K562 (cell line): ENCODE data around the gene SCGB1D1. TPM values are rescaled to one million over a fixed set of nuclear protein-coding genes. Genes with fewer than 3 reads are reported as not detected.

Experiments
- ATAC-seq: fragments of 200-7000 bp; cut with Tn5 transposase; 3 replicates; pipeline ENCODE4 v1.9.1; 2020; ENCODE audit warnings: moderate library complexity
- BruUV-seq: library from RNA; stranded (reverse); fragments of 400-500 nt; replicated peaks from 2 replicates; lab custom pipeline; 2021; lab: Mats Ljungman, UMichigan
- CTCF ChIA-PET: fragments of 300-600 bp; formaldehyde crosslinking; extraction: SDS; loops from one replicate; lab custom pipeline; 2021; ENCODE audit warnings: low intra/inter-chr PET ratio; lab: Yijun Ruan, JAX
- POLR2A ChIA-PET: fragments of 300-600, 350-650 bp; sonication (Branson Sonifier 250); formaldehyde crosslinking; extraction: SDS; loops from one replicate; lab custom pipeline; 2021; ENCODE audit warnings: antibody characterized with exemption, inconsistent platforms; lab: Yijun Ruan, JAX
- DNase-seq, 4 experiments: peaks; one replicate each; pipeline versions ENCODE4 v3.0.0 to v3.0.0-alpha.2; 2011 to 2018; ENCODE audit warnings: low spot score in 3 of 4, mixed read lengths in 3 of 4; ENCODE audit errors: extremely low read depth in 1 of 4
- FAIRE-seq: peaks from 2 replicates; lab custom pipeline; 2011; peaks lifted over from hg19 to GRCh38; lab: Jason Lieb, UNC
- H2AFZ ChIP-seq: 2 replicates; pipeline ENCODE4 v1.6.0; 2011; ENCODE audit warnings: low read depth, low read length, control low read depth, inconsistent platforms
- H3K27ac ChIP-seq: fragments of 200-600 bp; 3 replicates; pipeline ENCODE4 v1.8.0; 2011; ENCODE audit warnings: low read depth, mild to moderate bottlenecking, control low read depth, inconsistent platforms, low read length, moderate library complexity, mixed read lengths; ENCODE audit errors: extremely low read depth
- H3K27me3 ChIP-seq, 2 experiments: fragments of 300-600 bp in 1 of 2; 2 replicates in 1 of 2; 3 replicates in 1 of 2; pipeline versions ENCODE4 v1.6.0 to v1.8.0; 2011; ENCODE audit warnings: inconsistent platforms in 2 of 2, low read length in 2 of 2, mild to moderate bottlenecking in 1 of 2, mixed read lengths in 1 of 2, moderate library complexity in 1 of 2; ENCODE audit not compliant: control insufficient read depth in 2 of 2, insufficient read depth in 2 of 2
- H3K36me3 ChIP-seq: fragments of 300-600 bp; 3 replicates; pipeline ENCODE4 v1.8.0; 2011; ENCODE audit warnings: mild to moderate bottlenecking, low read length, inconsistent platforms; ENCODE audit not compliant: control insufficient read depth, insufficient read depth
- H3K4me1 ChIP-seq, 2 experiments: fragments of 200-600 bp in 1 of 2; replicated peaks in 1 of 2; 2 replicates in 1 of 2; 3 replicates in 1 of 2; pipeline versions ENCODE4 v1.5.1 to v1.8.0; 2011; ENCODE audit warnings: inconsistent platforms in 2 of 2, low read length in 2 of 2, mild to moderate bottlenecking in 1 of 2, mixed read lengths in 1 of 2, moderate library complexity in 1 of 2; ENCODE audit not compliant: control insufficient read depth in 2 of 2, insufficient read depth in 2 of 2
- H3K4me2 ChIP-seq: 2 replicates; pipeline ENCODE4 v1.6.1; 2011; ENCODE audit warnings: low read length, control low read depth, inconsistent platforms, mixed read lengths; ENCODE audit not compliant: insufficient read depth
- H3K4me3 ChIP-seq: fragments of 200-600 bp; sonication (generic), shearing (Covaris generic); 2 replicates; pipeline ENCODE4 v1.5.1; 2016; ENCODE audit warnings: control low read depth, inconsistent platforms
- H3K79me2 ChIP-seq: fragments of 200-600 bp; 3 replicates; pipeline ENCODE4 v1.8.0; 2011; ENCODE audit warnings: low read length, inconsistent platforms; ENCODE audit not compliant: control insufficient read depth, insufficient read depth
- H3K9ac ChIP-seq, 2 experiments: 2 replicates each; pipeline versions ENCODE4 v1.6.0 to v1.6.1; 2011; ENCODE audit warnings: low read depth in 2 of 2, low read length in 2 of 2, control low read depth in 1 of 2, inconsistent platforms in 1 of 2, mild to moderate bottlenecking in 1 of 2, mixed read lengths in 1 of 2; ENCODE audit not compliant: insufficient read depth in 1 of 2
- H3K9me1 ChIP-seq: one replicate; pipeline ENCODE4 v1.6.0; 2011; ENCODE audit warnings: inconsistent platforms, mild to moderate bottlenecking, low read length, moderate library complexity; ENCODE audit not compliant: control insufficient read depth, insufficient read depth
- H3K9me3 ChIP-seq: replicated peaks from 2 replicates; pipeline ENCODE4 v1.5.1; 2011; ENCODE audit warnings: low read depth, low read length, inconsistent platforms; ENCODE audit not compliant: control insufficient read depth, insufficient read depth
- H4K20me1 ChIP-seq: replicated peaks from 2 replicates; pipeline ENCODE4 v1.6.1; 2011; ENCODE audit warnings: low read length, inconsistent platforms, mixed read lengths; ENCODE audit not compliant: control insufficient read depth, insufficient read depth
- BMI1 ChIP-seq: fragments of 150-350 bp; IDR thresholded peaks from 2 replicates; pipeline ENCODE4 v1.6.1; 2014; ENCODE audit warnings: low read length
- CTCF ChIP-seq, 3 experiments: IDR thresholded peaks in 2 of 3; conservative IDR thresholded peaks in 1 of 3; 2 replicates each; pipeline ENCODE4 v1.5.1; 2011 to 2012; ENCODE audit warnings: low read length in 3 of 3, mild to moderate bottlenecking in 3 of 3, control low read depth in 2 of 3, improper control_type of control experiment in 1 of 3, inconsistent platforms in 1 of 3, low read depth in 1 of 3, mixed read lengths in 1 of 3, moderate library complexity in 1 of 3; ENCODE audit not compliant: insufficient read depth in 2 of 3
- HNRNPH1 ChIP-seq: fragments of 200-400 bp; formaldehyde crosslinking; optimal IDR thresholded peaks from 2 replicates; pipeline ENCODE3; 2017; ENCODE audit warnings: low read depth, mild to moderate bottlenecking, low read length, moderate library complexity
- L3MBTL2 ChIP-seq: fragments of 450-650 bp; IDR thresholded peaks from 2 replicates; pipeline ENCODE4 v1.6.1; 2016; ENCODE audit warnings: mild to moderate bottlenecking, moderate library complexity
- MXI1 ChIP-seq: IDR thresholded peaks from 2 replicates; pipeline ENCODE4 v1.6.1; 2011; ENCODE audit warnings: low read depth, mild to moderate bottlenecking, improper control_type of control experiment, low read length
- PPARD ChIP-seq: fragments of 250-450 bp; sonication (Bioruptor Pico); IDR thresholded peaks from 2 replicates; pipeline ENCODE4 v1.8.0; 2022; ENCODE audit warnings: inconsistent platforms, mild to moderate bottlenecking, moderate library complexity
- THAP12 ChIP-seq: fragments of 250-450 bp; sonication (Bioruptor Pico); IDR thresholded peaks from 2 replicates; pipeline ENCODE4 v1.9.0; 2021; ENCODE audit warnings: mild to moderate bottlenecking, inconsistent platforms
- in situ Hi-C: fragments of 300-500 bp; cut with MboI; formaldehyde crosslinking; loops from 4 replicates; pipeline ENCODE4 v1.15.0; 2018; ENCODE audit warnings: inconsistent platforms, mixed read lengths
- intact Hi-C: fragments of 100-400 bp; cut with micrococcal nuclease; formaldehyde crosslinking; loops from 2 replicates; pipeline ENCODE4 v1.14.2; 2022
- polyA plus RNA-seq, 8 experiments: library from polyadenylated mRNA; depleted of rRNA in 4 of 8; stranded (reverse) in 5 of 8; unstranded in 3 of 8; fragments of >200 nt; fragmentation: Nextera tagmentation in 2 of 8; fragmentation: Illumina TruSeq in 1 of 8; extraction: Ambion mirVana in 2 of 8; extraction: Trizol in 1 of 8; gene quantifications; 2 replicates each; pipeline versions ENCODE4 v1.2.1 to v1.2.3, GENCODE V29; 2011 to 2014; ENCODE audit warnings: inconsistent platforms in 1 of 8, missing spikeins in 1 of 8
- total RNA-seq, 7 experiments: library from RNA; depleted of rRNA in 6 of 7; stranded (reverse); fragments of >200 nt in 6 of 7; fragmentation: Illumina TruSeq in 2 of 7; extraction: Trizol in 2 of 7; gene quantifications; 2 replicates each; pipeline versions ENCODE4 v1.2.1 to v1.2.3, GENCODE V29; 2011 to 2021; ENCODE audit warnings: low replicate concordance in 1 of 7
- TF ChIP-seq, protein P1 (sequence below), 2 experiments: fragments of 450-650 bp; formaldehyde crosslinking in 1 of 2; IDR thresholded peaks; 2 replicates each; pipeline versions ENCODE4 v1.4.0 to v1.6.1; 2014 to 2020; ENCODE audit warnings: mild to moderate bottlenecking in 2 of 2, borderline replicate concordance in 1 of 2, low read depth in 1 of 2

SCGB1D1 gene
- total and polyA plus RNA-seq, 9 of the 15 experiments (the other 6 are each of a cell fraction or from before 2014, with no cell fraction given): not detected

DNA sequence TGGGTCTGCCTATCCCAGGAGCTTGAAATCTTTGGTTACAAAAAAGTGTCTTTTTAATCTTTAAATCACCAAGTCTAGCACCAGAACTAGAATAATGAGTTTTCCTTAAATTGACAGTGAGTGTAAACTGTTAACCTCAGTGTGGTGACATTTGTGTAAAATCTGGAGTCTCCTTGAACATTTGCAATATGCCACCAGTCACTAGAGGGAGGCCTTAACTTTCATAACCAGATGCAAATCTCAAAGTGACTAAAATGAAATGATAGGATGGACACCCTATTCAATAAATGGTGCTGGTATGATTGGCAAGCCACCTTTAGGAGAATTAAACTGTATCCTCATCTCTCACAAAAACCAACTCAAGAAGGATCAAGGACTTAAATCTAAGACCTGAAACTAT, 43.7 kb downstream of the SCGB1D1 start:
- H3K36me3 ChIP-seq: no peaks in the 10 kb centered on the region
- ATAC-seq (no peak), FAIRE-seq (peak; percentile 49), DNase-seq (no peak)
- H3K27me3 ChIP-seq: peaks cover 0 to 9% of the 10 kb centered on the region in 2 experiments; a peak in 1 of 5 replicates
- no peak overlapping the region for H3K9ac ChIP-seq
- H3K4me3 ChIP-seq: no peak overlapping the region
- H3K4me2 ChIP-seq: no peak overlapping the region
- H2AFZ ChIP-seq: no peak overlapping the region
- no peaks in the 10 kb centered on the region for H3K9me1 ChIP-seq
- no peaks in the 10 kb centered on the region for H3K4me1 ChIP-seq
- CTCF ChIA-PET: interaction anchor here (0.7 kb wide), 1 partner anchor 77 kb away, joined by 3 read pairs; no protein-coding TSS in a partner anchor
- no peaks in the 10 kb centered on the region for H4K20me1 ChIP-seq
- no peaks in the 10 kb centered on the region for H3K79me2 ChIP-seq
- in situ Hi-C loops (no loop called here), intact Hi-C loops (loop anchor here (5.0 kb wide), 1 partner anchor 79 kb away; no protein-coding TSS in a partner anchor)
- no peaks in the 10 kb centered on the region for H3K9me3 ChIP-seq
- POLR2A ChIA-PET: no interaction called here
- H3K27ac ChIP-seq: no peak overlapping the region
- no TSS peak for BruUV-seq
- no peak for TF ChIP-seq PPARD (CRISPR knock-in tag)
- no peak for TF ChIP-seq HNRNPH1
- peak in 2 of 3 experiments; percentile 21 to 46; a peak in 3 of 6 replicates for TF ChIP-seq CTCF (IDR thresholded peaks at IDR 0.05 in 2 of 3, conservative IDR thresholded peaks at IDR 0.05 in 1 of 3; ENCODE audit: insufficient read depth in 2 of 3, low read depth in 1 of 3, low read length in 3 of 3)
- no peak for TF ChIP-seq MXI1
- TF ChIP-seq, protein P1, sequence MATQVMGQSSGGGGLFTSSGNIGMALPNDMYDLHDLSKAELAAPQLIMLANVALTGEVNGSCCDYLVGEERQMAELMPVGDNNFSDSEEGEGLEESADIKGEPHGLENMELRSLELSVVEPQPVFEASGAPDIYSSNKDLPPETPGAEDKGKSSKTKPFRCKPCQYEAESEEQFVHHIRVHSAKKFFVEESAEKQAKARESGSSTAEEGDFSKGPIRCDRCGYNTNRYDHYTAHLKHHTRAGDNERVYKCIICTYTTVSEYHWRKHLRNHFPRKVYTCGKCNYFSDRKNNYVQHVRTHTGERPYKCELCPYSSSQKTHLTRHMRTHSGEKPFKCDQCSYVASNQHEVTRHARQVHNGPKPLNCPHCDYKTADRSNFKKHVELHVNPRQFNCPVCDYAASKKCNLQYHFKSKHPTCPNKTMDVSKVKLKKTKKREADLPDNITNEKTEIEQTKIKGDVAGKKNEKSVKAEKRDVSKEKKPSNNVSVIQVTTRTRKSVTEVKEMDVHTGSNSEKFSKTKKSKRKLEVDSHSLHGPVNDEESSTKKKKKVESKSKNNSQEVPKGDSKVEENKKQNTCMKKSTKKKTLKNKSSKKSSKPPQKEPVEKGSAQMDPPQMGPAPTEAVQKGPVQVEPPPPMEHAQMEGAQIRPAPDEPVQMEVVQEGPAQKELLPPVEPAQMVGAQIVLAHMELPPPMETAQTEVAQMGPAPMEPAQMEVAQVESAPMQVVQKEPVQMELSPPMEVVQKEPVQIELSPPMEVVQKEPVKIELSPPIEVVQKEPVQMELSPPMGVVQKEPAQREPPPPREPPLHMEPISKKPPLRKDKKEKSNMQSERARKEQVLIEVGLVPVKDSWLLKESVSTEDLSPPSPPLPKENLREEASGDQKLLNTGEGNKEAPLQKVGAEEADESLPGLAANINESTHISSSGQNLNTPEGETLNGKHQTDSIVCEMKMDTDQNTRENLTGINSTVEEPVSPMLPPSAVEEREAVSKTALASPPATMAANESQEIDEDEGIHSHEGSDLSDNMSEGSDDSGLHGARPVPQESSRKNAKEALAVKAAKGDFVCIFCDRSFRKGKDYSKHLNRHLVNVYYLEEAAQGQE (IDR thresholded peaks at IDR 0.05; ENCODE audit: borderline replicate concordance): 0 out of 2 replicates have a peak, but pooled peaks have one; percentile 9
- TF ChIP-seq, protein P1 (CRISPR knock-in tag; IDR thresholded peaks at IDR 0.05; ENCODE audit: low read depth): no peak
- no peak for TF ChIP-seq BMI1
- no peak for TF ChIP-seq THAP12
- TF ChIP-seq L3MBTL2: no peak
